ENCODE results near the gene DPCD.
A peak's percentile ranks its signal among the peaks of the same experiment; 100 is the strongest.
"Not testable (repeated sequence)": the region's sequence is repeated elsewhere in the genome, so short reads cannot be mapped to it uniquely, and the experiment has no call there.

DPCD gene

DNA sequence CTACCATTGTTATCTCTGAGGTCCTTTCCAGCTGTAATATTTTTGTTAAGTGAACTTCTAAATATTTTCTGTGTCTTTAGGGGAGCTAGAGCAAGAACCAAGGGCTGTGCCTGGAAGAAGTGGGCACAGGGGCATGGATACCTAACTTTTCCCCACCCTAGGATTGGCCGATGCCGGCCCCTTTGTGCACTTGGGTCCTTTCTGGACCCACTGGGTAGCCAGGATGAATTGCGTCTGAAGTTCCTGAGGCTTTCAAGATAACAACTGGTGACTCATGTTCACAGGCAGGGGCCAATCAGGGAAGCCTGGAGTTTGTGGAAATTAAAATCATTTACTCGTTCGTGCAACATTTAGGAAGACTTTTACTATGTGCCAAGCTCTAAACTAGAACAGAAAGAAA is 758 bp downstream of the DPCD start:
- DNase-seq = no peak

DNA sequence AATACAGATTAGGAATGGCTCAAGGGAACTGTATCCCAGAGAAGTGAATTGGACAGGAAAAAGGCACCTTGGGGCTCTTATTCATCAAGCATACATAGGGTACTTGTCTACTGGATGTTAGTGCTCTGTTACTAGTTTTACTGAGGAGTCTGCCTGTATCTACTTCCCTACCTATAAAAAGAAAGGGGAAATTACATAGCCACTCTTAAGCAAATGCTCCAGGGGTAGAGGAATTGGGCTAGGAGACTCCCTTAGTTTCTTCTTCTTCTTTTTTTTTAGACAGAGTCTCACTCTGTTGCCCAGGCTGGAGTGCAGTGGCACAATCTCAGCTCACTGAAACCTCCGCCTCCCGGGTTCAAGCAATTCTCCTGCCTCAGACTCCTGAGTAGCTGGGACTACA is 5.2 kb downstream of the DPCD start:
- DNase-seq = not testable (repeated sequence)

DNA sequence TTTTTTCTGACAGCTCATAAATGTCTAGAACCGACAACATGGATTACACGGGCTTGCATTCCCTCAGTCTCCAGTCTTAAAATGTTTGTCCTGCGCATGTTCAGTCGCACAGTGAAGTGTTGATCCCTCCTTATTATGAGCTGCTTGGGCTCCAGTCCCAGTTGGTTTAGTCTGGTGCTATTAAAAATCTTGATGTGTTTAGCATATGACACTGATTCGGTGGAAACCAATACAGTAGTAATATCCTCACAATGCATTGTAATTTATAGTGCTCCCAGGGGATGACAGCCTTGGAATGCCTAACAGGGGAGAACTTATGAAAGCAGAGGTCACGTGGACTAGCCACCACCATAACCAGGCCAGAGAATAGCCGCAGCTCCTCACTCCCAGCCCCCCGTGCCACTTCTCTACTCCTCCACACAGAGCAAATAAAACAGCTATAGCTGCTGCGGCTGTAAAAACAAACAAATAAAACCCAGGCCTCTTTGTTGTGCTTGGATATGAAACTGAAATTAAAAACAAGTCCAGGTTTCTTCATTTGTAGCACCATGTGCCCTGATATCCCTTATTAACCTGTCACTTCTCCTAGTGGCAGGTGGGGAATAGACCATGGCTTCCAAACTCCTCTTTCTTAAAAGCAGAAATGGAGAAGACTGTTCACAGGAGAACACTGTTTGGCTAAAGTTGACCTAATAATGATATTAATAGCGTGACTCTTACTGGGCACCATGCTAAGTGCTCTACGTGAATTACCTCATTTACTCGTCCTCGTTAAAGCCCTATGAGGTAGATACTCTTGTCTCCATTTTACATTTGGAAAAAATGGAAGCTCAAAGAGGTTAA is 7.7 kb downstream of the DPCD start:
- no peak for DNase-seq

DNA sequence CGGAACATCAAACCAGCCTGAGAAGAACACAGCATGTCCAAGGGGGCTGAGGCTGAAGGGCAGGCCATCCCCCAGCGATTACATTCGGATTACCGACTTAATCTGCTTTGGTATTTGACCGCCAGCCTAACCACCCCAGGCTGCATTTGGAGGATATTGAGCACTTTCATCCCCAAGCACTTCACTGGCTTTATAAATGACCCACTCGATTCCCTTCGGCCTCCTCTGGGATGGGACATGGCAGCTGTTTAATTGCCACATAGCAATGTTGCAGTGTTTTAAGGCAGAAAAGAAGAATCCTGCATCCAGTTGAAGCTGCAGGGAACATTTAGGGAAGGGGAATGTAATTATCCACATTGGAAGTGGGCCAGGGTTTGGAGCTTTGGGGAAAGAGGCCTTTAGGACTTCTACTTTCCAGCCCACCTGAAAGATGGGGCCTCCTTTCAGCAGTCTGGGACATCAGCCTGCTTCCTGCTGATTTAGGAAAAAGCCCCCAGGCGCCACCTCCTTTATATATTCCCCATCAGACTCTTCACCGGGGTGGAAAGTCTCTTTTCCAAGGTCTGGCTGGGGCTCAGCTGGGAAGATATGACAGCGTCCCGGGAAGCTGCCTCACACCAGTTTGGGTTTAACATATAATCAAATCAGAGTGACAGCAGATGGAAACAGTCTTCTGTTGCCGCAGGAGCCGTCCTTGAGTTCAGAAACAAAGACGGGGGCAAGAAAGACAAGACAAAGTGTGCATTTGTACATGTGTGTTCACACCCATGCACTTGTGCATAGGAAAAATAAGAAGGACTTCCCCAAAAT is 9.2 kb downstream of the DPCD start:
- DNase-seq = no peak

DNA sequence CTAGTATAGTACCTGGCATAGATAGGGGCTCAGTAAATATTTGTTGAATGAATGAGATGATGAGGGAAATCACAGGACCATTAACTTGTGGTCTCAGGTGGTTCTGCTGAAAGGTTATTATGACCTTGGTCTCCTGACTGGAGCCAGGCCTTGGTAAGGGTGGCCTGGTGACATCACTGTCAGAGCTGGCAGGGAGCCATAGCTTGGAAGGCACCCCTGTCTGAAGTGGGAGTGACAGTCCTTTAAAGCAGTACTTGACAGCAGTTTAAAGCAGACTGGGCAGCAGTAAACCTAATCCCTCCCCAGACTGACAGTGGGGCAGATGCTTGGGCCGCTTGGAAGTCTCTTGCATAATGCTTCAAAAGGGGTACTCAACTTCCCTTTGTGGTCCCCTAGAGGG is 13.4 kb downstream of the DPCD start:
- DNase-seq = no peak

DNA sequence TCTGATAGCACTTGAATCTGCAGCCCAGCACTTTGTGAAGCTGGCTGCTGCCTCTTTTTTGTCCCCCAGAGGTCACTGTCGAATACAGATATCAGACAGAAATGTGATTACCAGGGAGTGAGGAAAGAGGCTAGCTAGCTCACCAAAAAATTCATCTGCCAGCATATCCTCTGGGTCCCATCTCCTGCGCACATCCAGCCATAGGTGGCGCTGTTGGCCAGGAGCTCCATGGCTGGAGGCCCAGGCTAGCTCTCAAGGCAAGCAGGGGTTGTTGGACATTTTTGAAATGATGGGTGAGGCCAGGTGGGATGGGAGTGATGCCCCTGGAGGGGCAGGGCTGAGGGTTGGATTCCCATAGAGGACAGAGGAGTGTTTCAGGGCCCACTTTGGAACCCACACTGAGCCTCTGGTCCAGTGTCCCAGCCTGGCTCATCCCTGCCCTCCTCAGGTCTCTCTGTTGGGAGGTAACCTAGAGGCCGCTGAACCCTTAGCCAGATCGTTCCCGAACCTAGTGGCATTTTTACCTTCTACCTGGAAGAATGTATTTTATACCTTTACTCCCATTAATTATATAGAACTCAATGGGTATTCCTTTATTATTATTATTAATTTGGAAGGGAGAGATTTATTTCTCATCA is 14.8 kb downstream of the DPCD start:
- peak; percentile 43 for DNase-seq

DNA sequence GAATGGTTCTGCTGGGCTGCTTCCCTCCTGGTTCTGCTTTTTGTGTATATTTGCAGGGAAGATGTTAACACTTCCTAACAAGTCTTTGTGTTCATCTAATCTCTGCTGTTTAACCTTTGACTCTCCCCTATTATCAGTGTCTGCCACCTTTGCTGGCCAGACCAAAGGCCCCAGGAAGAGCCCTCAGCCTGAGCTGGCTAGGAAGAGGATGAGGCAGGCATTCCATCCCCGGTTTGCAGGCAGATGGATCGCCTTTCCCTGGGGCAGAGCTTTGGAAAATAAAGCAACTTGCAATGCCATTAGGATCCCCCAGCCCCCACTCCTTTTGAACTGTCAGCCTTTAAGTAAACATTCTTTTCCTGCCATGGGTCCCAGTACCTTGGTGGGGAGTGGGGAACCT is 19.0 kb downstream of the DPCD start:
- DNase-seq = no peak

DNA sequence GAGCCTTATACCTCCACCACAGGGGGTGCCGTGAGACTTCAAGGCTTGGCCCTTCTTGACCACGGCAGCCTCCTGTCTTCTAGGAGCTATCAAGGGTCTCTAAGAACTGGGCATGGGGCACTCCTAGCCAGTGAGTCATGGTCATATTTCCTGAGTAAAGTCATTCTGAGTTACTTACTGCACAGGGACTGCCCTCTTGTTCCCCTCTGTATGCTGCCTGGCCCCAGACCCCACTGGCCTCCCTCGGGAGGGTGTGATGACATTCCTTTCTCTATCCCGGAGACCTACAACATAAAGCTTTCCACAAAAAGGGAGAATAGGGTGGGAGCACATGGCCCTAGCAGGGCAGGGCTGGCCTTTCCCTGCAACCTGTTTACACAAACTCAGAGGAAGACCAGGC is 21.4 kb downstream of the DPCD start:
- DNase-seq = no peak

DNA sequence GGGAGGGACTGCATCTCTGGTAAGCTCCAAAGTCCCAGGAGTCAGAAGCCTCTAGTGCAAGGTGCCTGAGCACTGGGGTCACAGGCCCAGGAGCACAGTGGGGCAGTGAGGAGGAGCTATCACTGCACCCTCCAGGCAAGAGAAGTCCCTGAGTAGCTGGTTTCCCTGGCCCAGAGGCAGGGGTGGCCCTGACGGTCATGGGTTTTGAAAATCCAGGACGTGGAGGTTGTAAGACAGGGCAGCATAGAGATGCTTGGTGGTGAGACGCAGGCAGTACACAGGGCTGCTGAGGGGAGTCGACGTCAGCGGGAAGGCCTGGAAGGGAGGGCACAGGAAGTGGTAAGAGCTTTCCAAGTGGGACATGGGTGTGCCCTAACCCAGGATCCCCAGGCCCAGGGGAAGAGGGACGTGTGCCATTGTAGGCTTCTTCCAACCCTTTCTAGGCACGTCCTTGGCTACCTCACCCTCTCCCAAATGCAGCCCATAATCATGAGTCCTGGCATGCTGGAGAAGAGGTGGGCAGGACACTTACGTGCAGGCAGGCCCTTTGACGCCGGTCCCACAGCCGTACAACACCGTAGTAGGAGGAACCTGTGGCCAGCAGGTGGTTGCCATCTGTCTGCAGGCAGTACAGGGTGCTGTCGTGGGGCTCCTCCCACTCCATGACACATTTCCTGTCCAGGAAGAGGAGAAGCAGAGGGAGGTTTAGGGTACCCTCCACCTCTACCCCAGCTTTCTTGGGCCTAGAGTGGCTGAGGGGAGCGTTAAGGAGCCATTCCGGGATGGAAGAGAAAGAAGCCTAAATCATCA is 23.2 kb downstream of the DPCD start:
- DNase-seq = no peak

DNA sequence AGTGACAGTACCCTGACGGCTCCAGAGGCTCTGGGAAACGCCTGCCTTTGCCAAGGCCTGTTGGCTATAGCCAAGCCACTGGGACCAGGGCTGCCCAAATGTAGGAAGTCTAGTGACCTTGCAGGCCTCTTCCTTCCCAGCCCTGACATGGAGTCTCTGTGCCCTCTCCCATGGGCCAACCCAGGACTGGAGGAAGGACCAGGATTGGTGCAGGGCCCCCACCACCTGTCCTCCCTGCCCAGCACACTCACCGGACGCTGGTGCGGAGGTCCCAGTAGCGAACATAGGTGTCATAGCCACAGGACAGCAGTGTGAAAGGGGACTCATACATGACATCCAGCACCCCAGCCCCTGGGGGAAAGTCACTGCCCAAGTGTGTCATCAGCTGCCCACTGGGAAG is 24.0 kb downstream of the DPCD start:
- DNase-seq = no peak

DNA sequence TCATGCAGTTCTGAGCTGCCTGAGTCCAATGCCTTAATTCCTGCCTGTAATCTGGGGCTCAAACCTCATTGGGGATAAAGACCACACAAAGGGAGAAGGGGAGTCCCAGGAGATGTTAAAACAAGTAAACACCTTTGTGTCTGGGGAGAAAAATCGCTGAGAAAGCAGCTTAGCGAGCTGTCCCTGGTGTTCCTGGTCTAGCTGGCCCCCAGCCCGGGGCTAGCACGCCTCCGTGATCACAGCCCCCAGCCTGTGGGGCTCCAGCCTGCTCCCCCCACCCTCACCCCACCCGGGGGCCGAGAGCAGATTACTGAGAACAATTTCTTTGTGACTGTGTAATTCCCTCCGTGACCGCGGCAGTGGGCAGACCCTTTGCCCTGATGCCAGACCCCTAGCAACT is 24.8 kb downstream of the DPCD start:
- DNase-seq = no peak

DNA sequence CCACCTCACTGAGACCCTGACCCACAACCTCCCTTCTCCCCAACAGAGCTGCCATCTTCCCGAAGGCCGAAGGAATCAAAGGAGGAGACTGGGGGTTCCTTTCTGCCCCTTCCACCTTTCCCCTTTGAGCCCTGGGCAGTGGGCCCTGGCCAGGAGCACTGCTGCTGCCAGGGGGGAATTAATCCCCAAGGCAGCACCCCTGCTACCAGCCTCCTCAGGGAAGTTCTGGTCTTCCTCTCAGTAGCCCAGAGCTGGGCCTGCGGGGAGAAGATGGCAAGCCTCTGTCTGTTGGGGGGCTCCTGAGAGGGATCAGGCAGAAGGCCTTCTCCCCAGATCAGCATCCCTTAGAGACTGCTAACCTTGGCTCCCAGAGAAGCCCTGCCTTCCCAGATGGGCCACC is 25.5 kb downstream of the DPCD start:
- DNase-seq = no peak

DNA sequence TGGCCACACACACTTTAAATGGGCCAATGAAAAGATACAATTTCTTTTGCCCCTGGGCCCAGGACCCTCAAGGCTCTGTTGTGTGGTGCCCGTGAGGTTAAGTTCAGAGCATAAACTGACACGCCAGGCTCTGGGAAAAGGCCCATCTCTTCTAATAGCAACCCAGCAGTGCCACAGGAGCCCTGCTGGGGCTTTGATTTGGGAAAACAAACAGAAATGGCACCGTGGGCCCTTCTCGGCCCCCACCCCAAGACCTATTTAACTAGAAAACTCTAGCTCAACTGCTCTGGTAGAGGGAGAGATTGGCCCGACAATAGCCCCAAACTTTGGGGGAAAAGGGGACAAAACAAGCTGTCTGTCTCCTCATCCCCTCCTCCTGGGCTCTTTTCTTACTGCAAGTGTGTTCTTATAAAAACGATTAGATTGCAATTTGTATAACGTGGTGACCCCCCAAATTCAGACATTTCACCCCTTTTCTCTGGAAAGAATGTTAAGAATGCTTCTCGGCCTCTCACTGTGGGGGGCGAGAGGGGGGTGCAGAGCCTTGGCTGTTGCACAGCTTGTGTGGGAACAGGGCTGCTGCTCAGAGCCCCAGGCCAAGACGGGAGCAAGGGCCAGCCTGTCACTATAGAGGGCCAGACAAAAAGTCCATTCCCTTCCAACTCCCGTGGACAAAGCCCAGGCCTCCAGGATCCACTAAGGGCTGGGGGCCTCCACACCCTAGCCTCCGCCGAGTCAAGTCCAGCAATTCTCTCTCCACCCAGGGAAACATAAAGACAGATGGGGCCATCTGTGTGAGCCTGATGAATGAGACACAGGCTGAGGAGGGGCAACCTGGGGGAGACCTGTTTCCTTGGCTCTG is 26.8 kb downstream of the DPCD start:
- no peak for DNase-seq

DNA sequence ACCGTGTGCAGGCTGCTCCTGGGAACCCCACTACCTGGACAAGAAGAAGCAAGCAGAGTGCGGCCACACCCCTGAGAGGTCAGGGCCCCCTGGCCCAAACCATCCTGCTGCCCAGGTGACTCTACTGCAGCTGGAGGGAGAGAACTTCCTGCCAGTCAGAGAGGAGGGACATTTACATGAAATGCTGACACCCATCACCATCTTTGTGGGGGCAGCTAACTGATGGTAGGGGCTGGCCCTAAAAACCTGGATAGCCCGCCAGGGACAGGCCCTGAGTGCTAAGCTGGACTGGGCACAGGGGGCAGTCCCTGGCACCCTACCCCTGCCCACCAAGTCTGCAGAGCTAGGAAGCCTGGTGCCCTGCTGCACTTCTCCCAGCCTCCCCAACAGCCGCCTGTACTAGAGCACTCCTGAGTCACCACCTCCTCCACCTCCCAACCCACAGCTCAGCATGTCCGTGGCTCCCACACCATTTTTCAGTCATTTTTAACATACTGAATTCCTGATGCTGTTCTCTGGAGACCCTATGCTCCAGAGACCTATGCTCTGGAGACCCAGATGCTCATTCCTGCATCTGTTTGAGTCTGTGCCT is 27.5 kb downstream of the DPCD start:
- DNase-seq = no peak

DNA sequence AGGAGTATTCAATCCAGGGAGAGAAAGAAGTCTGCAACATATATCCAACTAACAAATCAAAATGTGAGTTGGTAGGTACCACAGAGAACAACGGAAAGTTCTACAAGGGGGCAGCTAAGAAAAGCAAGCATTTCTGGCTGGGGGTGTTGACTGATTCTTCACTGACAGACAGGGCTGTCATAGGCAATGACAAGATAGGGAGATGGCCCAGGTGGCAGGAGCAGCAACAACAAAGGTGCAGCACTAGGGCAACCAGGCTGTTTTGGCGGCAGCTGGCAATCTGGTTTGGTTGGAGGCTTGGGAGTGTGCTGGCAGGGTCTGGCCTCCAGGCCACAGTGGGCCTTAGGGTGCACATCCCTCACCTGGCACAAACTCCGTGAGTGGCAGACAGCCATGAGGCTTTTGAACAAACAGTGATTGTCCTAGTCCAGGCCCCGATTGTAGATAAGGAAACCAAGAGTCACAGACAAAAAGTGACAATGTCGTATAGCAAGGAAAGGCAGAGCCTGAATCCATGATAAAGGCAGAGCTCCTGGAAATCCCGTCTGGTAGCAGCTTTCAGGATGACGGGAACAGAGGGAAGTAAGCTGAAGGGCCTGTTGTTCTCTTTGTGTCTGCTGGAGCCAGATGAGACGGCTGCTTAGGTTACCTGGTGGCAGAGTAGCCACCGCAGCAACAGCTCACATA is 28.4 kb downstream of the DPCD start:
- no peak for DNase-seq

DNA sequence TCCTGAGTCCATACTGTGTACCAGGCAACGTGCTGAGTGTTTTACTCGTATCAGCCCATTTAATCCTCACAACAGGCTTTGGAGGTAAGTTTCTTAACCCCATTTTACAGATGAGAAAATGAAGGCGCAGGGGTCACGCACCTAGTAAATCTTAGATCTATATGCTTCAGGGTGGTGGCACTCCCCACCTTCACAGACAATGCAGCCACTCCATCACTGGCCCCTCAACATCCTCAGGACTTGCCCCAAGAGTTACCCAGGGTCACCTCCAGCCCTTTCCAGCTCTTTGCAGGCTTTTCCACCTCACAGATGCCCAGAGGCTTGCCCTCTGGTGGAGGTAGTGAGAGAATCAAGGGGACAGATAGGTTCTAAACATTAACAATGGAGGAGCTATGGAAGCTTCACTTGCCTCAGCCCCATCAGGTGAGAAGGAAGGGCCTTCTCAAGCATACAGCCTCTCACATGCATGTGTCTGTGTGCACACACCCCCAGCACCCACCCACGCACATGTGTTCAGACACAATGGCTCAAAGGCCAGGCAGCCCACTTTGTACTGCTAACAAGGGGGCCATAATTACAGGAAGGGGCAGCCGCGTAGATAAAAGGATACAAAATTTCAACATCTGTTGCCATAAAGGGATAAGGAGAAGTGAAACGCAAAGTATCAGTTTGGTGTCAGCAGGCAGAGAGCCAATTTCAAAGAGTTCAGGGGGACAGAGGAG is 29.1 kb downstream of the DPCD start:
- no peak for DNase-seq

DNA sequence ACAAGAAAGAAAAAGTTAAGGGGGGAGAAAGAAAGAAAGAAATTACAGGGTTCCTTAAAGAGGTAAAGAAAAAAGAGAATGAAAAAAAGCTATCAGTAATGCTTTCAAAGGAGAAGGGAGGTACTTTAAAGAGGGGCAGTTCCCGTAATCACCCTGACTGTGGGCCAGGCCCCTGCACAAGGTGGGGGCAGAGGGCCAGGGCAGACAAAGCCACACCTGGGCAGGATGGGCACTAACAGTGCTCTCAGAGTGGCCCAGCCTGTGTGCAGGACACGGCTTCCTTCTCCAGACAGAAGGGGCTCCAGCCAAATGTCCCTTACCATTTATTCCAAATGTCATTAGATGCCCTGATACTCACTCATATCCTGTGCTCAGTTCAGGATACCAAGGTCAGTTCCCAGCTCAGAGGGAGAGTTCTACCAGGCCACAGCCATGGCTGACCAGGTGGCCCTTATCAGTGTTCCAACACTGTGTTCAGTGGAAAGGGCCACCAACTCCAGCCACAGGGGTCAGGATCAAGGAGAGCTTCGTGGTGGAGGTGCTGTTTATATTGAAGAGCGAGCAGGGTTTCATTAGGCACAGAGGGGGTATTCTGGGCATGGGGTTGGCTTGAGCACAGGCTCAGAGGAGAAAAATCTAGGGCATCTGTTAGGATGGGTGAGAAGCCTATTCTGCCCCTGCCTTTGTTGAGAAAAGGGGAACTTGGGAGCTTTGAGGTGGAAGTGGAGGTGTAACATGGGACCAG is 29.9 kb downstream of the DPCD start:
- no peak for DNase-seq

DNA sequence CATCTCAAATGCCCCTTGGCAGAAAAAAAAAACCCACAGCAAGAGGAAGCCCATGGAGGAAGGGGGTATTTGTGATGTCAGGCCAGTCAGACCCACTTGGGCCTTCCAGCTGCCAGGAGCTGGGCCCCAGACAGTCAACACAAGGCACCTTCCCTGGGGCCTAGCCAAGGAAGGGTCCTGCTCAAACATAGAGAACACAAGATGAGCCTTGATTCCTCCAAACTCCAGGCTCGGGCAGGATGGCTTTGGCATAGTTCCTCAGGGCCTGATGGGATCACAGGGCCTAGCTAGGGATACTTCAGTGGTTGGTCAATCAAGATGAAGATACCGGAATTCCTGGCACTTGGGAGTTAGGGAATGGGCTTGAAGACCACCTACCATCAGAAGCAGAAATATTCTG is 30.8 kb downstream of the DPCD start:
- DNase-seq = no peak

DNA sequence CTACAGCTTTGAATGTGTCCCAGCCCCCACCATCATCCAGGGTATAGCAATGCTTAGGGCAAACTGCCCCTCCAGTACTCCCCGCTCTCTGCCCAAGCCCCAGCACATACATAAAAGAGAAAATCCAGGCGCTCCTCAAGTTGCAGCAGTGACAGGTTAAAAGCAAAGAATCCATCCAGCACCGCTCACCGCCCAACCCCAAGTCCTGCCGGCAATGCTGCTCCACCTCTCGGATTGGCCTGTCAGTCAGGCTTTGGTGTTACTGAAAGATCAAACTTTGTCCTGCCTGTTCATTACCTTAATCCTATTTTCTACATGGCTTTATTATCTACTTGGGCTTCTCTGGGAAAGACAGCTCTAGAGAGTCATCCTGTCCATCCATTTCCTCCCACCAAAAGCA is 31.9 kb downstream of the DPCD start:
- DNase-seq = no peak

DNA sequence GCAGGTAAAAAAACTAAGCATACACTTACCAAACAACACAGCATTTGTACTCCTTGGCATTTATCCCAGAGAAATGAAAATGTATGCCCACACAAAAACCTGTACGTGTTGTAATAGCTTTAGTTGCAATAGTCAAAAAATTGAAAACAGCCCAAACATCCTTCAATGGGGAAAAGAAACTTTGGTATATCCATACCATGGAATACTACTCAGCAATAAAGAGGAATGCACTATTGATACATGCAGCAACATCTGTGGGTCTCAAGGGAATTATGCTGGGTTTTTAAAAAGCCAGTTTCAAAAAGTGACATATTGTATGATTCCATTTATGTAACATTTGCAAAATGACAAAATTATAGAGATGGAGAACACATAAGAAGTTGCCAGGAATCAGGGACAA is 35.4 kb downstream of the DPCD start:
- DNase-seq = no peak
